SW 1271 (cell line): ENCODE results near the gene ODR4.
"Not testable (repeated sequence)": the region's sequence is repeated elsewhere in the genome, so short reads cannot be mapped to it uniquely, and the experiment has no call there.

Experiments
- DNase-seq, 2 experiments: peaks; one replicate each; lab custom pipeline; 2025; lab: John Stamatoyannopoulos, UW

ODR4 gene

DNA sequence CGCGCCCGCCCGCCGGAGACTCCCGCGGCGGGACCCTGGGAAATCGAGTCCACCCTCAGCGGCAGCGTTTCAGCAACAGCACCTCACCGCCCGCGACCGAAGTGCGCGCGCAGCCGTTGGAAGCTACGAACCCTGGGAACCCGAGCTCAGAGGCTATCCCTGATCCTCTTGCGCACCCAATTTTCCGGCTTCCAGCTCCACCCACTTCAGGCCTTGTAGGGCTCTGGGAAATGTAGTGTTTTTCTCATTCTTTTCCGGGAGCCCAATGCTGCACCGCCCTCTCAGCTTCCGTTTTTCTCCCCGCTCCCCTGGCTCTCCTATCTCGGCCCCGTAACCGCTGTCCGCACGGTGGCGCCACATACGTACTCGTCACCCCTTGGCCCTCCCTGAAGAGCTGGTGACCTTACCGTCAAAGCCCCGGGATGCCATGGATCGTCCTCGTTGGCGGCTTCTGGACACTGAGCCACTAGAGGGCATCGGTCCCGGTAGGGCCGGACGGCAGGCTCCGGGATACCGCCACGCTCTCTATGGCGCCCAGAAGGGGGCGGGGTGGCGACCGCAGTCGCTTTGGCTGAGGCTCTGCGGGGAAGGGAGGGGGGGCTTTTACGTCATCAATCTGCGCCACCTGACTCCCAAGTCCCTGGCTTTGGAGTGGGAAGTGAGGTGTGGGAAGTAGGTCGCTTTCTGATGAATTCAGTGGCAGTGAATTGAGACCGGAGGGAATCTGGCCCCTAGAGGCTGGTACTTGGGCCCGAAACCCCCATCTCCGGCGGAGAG lies at the start of gene ODR4, which contains the start of gene TPR:
TSS of gene ODR4 (plus strand) at position 687 of the 777 bp plus-strand sequence. CDS start 3,948 bp downstream, outside the sequence.
TSS of gene TPR (minus strand) at position 102 of the 777 bp plus-strand sequence. CDS start 225 bp downstream, outside the sequence.
- peak; percentile 92 to 95 for DNase-seq

DNA sequence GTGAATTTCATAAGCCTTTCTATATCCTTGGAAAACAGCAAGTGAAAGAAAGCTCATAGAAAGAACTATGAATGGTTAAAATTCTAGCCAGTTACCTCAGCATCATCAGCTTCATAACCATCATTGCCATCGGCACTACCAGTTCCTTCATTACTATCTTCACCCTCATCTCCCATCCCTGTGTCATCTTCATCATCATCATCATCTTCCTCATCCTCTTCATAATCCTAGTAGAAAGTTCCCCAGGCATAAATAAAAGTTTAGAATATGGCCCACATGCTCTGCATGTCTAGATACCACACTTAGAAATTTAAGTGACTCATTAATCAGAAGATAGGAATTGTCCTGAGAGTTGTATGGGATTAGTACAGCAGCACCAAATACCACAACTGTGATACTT lies 49.6 kb upstream of the ODR4 start:
- DNase-seq: no peak

DNA sequence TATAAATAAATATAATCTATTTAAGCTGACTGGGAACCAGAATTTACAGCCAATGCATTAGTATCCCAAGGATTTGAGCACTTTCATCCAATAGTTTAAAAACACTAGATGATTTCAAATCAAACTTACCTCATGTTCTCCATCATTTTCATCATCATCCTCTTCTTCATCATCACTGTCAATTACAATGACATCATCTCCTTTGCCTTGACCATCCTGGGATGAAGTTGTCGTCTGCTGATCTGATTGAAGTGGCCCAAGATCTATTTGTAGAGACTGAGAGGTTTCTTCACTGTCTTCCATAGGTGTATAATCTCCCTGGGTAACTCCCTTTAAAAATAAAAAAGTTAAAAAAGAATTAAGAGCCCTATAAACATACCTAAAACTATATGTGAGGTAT lies 48.3 kb upstream of the ODR4 start:
- no peak for DNase-seq

DNA sequence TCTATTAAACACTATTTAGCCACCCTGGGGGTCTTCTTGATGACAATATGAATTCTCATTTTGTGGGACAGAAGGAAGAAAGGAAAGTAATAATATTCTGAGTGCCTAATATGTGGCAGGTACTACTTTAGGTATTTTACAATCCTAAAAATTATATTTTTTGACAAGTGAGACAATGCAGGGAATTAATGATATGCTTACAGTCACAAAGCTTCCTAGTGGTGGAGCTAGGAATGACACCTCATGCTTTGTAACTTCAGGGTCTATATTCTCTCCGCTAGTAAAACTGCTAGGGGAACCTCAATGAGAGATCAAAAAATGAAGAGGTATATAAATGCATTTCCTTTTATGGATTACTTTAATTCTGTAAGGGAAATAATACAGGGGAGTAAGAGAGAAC lies 44.9 kb upstream of the ODR4 start:
- no peak for DNase-seq

DNA sequence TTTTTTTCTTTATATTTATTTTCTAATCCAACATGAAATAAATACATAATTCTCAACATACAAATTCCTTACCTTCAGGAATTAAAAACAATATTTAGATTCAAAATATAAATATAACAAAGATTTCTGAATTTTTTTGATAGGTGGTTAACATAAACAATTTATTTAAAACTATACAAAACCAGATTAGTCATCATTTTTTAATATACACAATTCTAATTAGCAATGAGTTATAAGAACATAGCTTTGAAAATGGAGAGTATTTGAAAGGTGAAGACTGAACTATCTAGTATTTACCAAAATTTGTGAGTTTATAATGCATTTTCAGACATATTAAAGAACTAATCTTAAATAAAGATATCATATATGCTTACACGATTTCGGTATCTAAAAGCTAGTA lies 38.1 kb upstream of the ODR4 start:
- no peak for DNase-seq

DNA sequence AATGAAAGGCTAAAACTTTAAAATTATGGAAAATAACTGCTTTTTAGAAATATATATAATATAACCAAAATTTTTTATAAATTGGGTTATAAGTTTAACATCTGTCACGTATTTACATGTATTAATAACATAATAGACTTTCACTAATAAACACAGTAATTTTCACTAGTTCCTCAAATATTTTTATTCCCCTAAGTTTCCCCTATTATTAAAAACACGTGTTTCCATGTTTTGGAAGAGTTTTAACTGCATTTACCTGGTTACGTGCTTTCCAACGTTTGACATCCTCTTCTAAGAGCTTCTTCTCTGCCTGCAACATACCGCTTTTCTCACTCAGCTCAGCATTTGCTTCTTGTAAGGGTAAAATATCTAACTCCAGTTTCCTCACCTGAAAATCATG lies 34.9 kb upstream of the ODR4 start:
- DNase-seq: no peak

DNA sequence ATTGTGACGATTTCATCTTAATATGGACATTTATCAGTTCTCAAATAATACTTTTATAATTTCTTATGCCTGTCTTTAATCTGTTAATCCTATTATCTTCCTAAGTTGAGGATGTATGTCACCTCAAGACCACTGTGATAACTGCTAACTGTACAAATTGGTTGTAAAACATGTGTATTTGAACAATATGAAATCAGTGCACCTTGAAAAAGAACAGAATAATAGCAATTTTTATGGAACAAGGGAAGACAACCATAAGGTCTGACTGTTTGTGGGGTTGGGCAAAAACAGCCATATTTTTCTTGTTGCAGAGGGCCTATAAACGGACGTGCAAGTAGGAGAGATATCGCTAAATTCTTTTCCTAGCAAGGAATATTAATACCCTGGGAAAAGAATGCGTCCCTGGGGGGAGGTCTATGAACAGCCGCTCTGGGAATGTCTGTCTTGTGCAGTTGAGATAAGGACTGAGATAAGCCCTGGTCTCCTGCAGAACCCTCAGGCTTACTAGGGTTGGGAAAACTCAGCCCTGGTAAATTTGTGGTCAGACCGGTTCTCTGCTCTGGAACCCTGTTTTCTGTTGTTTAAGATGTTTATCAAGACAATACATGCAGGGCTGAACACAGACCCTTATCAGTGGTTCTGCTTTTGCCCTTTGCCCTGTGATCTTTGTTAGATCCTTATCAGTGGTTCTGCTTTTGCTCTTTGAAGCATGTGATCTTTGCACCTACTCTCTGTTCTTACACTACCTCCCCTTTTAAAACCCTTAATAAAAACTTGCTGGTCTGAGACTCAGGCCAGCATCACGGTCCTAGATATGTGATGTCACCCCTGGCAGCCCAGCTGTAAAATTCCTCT lies 27.6 kb upstream of the ODR4 start:
- not testable (repeated sequence) for DNase-seq

DNA sequence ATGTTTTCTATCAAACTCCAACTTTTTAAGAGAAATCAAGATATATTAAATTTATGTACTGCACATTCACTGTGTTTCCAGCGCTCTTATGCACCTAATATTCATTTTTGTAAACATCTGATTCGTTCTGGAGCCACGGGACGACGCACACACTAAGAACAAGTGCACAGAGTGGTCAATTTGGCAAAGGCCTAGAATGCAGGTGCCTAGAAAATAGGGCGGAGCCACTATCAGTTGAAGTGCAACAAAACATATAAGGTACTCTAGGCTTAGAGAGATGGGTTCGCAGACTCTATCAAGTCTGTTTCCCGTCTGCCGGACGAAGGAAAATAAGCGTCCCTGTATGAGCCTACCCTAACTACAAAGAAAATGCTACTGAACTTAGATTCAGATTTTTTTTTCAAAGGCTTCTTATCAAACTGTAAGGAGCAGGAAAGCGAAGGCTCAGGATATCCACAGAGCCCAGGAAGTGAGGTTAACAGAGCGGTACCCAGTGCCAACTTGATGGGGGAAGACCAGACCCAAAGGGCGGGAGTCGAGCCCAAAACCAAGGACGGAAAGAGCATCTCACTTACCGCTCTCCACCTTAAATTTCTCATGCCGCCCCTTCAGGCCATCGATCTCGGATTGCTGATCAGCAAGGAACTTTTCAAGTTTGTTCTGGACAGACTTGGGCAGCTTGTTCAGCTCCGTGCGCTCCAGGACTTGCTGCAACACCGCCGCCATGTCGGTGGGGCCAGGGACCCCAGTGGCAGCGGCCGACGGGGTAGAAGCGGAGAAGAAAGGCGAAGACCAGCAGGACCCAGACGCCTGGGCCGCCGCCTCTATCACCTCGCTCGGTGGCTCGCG lies 1.1 kb upstream of the ODR4 start:
- DNase-seq: peak in 1 of 2 experiments; percentile 37

DNA sequence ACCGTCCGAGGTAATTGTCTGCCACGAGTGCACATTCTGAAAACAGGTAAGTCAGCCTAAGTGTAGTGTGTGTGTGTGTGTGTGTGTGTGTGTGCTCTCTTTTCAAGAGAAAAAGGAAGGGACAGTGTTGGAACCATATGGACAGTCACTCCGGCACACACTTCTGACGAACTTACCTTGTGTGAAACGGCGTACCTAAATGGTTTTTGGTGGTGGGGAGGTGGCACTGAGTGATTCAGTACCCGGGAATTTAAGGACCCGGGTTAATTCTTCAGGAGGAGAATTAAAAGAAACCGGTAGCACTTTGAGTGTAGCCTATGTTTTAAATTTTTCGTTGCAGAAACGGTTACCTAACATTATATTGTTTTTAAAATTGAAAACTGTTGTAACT lies 286 bp downstream of the ODR4 start:
- no peak for DNase-seq

DNA sequence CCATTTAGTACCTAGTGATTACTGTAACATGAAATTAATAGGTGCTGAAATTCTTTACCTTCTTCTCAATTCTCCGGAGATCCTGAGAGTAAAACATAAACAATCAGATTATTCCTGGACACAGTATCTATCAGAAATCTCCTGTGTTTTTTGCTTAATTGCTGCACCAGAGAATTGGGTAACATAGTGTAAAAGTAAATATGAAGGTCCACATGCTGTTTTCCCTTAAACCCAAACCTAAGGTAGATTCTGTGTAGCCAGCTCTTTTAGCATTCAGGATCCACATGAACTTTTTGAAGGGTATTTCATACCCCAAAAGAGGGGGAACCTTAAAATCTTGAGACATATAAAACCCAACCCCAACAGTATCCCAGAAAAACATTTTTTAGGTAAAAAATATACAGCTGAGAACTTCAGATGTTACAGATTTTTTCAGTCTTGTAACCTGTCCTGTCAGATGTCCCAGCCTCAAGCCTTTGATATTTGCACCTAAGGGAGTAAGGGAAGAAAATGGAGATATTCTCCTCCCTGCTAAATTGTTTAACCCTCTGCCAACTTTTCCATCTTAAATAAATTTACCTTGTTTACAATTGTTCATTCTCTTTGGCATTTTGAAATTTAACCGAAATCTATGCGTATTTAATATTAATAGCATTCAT lies 11.2 kb downstream of the ODR4 start:
- no peak for DNase-seq

DNA sequence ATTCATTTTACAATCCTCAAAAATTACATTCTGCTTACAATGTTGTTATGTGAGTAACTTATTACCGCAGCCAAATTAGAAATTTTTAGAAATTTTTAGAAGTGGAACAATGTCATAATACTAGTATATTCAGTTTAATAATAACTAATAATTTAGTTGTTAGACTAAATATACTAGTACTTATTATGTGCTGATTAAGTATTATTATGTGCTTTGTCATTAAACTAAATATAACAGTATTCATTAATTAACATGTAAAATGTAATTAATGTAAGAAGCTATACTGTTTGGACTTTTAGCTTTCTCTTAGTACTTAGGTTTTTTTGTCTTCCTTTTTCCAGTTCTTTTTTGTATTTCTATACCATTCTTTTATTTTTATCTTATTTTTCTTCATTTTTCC lies 15.3 kb downstream of the ODR4 start:
- no peak for DNase-seq

DNA sequence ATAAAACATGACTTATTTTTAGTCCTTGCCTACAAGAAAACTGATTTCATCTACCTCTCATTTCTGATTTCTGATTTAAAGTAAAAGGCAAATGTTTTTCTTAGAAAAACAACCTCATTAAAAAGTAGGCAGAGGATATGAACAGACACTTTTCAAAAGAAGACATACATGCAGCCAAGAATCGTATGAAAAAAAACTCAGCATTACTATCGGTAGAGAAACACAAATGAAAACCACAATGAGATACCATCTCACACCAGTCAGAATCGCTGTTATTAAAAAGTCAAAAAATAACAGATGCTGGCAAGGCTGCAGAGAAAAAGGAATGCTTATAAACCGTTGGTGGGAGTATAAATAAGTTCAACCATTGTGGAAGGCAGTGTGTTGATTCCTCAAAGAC lies 16.2 kb downstream of the ODR4 start:
- no peak for DNase-seq

DNA sequence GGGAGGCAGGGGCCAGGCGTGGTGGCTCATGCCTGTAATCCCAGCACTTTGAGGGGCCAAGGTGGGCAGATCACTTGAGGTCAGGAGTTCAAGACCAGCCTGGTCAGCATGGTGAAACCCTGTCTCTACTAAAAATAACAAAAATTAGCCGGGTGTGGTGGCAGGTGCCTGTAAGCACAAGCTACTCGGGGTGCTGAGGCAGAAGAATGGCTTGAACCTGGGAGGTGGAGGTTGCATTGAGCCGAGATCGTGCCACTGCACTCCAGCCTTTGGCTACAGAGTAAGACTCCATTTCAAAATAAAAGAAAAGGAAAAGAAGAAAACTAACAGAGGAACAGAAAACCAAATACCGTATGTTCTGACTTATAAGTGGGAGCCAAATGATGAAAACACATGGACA lies 17.1 kb downstream of the ODR4 start:
- not testable (repeated sequence) for DNase-seq

DNA sequence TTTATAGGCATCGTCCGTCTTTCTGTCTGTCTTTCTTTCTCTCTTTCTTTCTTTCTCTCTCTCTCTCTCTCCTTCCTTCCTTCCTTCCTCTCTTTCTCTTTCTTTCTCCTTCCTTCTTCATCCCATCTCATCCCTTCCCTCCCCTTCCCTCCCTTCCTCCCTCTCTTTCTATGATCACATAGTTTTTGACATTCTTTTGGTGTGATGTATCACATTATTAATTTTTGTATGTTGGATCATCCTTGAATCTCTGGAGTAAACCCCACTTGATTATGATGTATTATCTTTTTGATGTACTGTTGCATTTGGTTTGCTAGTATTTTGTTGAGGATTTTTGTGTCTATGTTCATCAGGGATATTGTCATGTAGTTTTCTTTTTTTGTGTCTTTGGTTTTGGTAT lies 25.8 kb downstream of the ODR4 start:
- DNase-seq: not testable (repeated sequence)

DNA sequence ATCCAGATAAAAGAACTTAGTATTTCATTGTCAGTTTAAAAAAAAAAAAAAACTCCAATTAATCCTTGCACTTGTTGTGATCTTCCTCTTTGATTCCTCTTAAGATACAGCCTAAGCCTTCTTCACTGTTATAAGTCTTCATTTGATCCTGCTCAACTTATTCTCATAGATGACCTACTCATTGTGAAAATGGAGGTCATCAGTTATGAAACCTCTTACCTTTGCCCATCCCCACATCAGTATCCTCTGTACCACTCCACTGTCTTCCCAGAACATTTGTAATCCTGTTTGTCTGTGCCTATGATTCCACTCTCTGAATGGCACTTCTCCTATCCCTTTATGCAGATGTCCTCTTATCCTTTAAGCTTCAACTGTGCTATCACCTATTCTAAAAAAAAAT lies 28.0 kb downstream of the ODR4 start:
- DNase-seq: no peak

DNA sequence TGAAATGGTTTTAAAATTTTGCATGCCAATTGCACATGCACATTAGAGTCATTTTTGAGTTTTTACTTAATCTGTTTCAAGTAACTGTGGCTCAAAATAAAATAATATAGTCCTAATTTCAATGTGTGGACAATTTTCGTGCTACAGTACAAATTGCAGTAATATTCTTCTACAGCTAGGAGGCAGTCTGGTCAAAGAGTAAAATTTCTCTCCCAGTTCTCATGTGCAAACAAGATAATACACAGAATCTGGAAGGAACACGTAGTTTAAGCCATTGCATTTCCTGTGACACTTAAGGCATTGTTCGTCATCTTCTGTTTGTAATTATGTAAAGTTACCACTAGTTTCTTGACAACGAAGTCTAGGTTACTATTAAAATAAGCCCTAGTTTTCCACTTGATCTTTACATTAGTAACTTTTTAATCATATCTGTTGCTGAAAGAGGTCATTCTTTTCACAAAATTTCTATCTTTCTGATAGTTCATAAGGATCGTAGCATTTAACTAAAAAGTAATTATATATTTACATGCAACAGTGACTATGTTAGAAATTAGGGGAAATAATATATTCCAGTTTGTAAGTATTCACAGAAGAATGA lies 28.9 kb downstream of the ODR4 start:
- DNase-seq: peak in 1 of 2 experiments; percentile 9

DNA sequence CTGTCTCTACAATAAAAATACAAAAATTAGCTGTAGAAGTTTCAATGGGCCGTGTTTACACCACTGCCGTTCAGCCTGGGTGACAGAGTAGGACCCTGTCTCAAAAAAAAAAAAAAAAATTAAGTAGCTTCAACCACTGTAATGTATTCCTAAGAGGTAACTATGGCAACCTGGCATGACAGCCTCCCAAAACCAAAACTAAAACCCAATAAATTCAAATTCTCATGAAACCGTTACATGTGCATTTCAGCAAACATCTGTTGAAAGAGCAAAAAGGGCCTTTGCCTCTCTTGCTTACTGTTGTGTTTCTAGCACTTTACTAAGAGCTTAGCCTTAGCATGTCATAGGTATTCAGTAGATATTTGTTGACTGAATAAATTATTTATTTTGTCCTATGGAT lies 33.5 kb downstream of the ODR4 start:
- DNase-seq: no peak

DNA sequence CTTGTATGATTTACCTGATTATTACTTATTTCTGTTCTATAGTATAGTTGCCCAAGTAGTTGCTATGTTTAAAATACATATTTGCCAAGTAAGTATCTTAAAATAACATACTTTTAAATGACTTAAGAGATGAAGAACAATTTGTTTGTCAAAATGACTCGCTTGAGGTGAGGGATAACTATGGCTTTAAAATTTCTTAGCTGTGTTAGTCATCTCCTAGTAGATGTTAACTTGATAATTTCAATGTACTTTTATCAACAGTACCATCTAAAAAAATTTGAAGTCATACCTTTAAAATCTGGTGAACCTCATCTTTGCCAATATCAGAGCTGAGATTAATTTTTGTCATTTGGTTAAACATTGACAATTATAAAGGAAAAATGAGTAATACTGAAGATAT lies 37.7 kb downstream of the ODR4 start:
- DNase-seq: no peak

DNA sequence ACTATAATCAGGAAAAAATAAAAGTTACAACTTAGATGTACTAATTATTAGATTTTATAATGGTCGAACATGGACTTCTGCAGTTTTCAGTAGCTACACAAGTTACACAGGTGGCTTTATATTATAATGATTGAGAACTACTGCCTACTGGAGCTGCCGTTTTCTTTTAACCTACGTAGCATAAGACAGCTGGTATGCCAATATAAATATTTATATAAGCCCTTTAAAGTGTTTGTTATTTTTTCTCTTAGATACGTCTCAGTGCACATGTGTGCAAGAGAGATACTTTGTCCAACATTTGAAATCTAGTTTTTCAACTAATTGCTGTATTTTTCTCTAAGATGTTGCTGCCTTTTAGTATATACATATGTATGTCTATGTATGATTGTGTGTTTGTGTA lies 42.9 kb downstream of the ODR4 start:
- no peak for DNase-seq

DNA sequence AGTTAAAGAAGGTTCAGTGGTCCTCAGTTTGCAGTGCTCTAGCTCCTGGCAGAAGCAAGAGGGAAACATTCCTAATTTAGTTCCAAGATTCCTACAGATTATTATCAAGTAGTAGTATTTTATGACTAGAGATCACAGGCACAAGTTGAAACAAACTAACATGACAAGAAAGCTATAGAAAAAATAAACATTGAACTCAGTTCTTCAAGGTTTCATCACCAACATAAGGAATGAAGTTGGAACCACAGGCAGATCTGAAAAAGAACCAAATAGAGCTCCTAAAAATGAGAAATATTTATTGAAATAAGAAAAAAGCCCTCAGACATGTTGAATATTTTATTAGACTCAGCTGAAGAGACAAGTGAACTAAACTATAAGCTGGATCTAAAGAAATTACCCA lies 44.7 kb downstream of the ODR4 start:
- DNase-seq: no peak

DNA sequence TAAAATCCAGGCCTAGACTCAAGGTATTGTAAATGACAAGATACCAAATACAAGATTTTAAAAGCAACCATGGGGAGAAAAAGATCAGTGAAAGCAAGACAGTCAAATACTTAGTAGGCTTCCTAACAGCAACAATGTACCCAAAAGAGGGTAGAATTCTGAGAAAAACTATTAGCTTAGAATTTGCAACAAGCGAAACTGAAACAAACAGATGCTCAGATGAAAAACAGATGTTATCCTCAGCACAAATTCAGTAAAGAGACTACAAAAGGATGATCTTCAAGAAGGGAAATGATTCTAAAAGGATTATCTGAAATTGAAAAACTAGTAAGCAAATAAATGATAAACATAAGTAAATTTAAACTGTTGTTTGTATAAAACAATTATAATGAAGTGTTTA lies 45.3 kb downstream of the ODR4 start:
- DNase-seq: no peak
